ENCODE results near the gene TOMM34. TPM values are rescaled to one million over a fixed set of nuclear protein-coding genes. Genes with fewer than 3 reads are reported as not detected.

TOMM34 gene
- total RNA-seq, 6 donors from 2014 or later: 6.2 to 26.1 (median 13.5) TPM

- WGBS, 2 donors: 76 to 84% methylated on average over 5 of the region's 5 CpGs
- H3K27me3 ChIP-seq: no peaks in the 10 kb centered on the region
- H3K27ac ChIP-seq: no peak overlapping the region
- H3K36me3 ChIP-seq: peaks cover 19 to 52% (median 34%) of the 10 kb centered on the region in 4 donors
- DNase-seq: no peak
- peak in 1 of 2 donors; percentile 56 for ATAC-seq (ENCODE audit: low FRiP score in 2 of 2)
- H3K4me3 ChIP-seq: no peak overlapping the region
- TF ChIP-seq CTCF (IDR thresholded peaks at IDR 0.05) (no peak), POLR2A (IDR thresholded peaks at IDR 0.05) (no peak)
- peaks cover 40 to 54% (median 48%) of the 10 kb centered on the region in 4 donors for H3K4me1 ChIP-seq
- no peaks in the 10 kb centered on the region for H3K9me3 ChIP-seq
These were observed 59.9 kb downstream of the TOMM34 start for GRCh38 chr20:44900231-44900854.

GRCh38 chr20:44897133-44897532 lies 63.1 kb downstream of the TOMM34 start:
- DNase-seq: no peak
- 57 to 86% methylated on average over 1 of the region's 1 CpG for WGBS, 2 donors
- H3K4me3 ChIP-seq: no peak overlapping the region
- no peaks in the 10 kb centered on the region for H3K27me3 ChIP-seq
- peaks cover 49 to 71% (median 63%) of the 10 kb centered on the region in 4 donors for H3K4me1 ChIP-seq
- peak overlapping the region in 2 of 4 donors; percentile 34 to 54 for H3K27ac ChIP-seq
- ATAC-seq (ENCODE audit: low FRiP score in 2 of 2): no peak
- no peaks in the 10 kb centered on the region for H3K9me3 ChIP-seq
- peaks cover 6 to 32% (median 8%) of the 10 kb centered on the region in 4 donors for H3K36me3 ChIP-seq
- TF ChIP-seq EP300 (IDR thresholded peaks at IDR 0.05): no peak
- no peak for TF ChIP-seq POLR2AphosphoS5 (IDR thresholded peaks at IDR 0.05)
- TF ChIP-seq POLR2A (IDR thresholded peaks at IDR 0.05): no peak
- no peak for TF ChIP-seq CTCF (IDR thresholded peaks at IDR 0.05)

DNA sequence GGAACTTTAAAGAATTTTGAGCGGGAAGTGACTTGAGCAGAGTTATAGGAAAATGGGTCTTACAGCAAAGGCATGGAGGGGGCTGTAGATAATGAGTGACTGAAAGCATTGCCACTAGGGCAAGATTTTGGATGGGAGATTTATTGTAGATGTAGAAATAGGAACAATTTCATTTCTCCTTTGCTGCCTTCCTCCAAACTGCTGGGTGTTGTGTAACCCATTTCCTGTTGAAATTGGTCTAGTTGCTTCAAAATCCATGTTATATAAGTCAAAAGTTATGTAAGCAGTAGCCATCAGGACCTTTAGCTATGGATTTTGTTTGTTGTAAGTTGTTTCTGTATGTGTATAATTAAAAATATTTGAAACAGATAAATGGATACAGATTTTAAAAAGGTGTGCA lies 63.6 kb downstream of the TOMM34 start:
- H3K9me3 ChIP-seq: no peaks in the 10 kb centered on the region
- TF ChIP-seq CTCF (IDR thresholded peaks at IDR 0.05) (no peak), POLR2AphosphoS5 (IDR thresholded peaks at IDR 0.05) (no peak), POLR2A (IDR thresholded peaks at IDR 0.05) (no peak), EP300 (IDR thresholded peaks at IDR 0.05) (no peak)
- ATAC-seq (ENCODE audit: low FRiP score in 2 of 2): peak in 1 of 2 donors; percentile 61
- no peak overlapping the region for H3K4me3 ChIP-seq
- H3K27me3 ChIP-seq: no peaks in the 10 kb centered on the region
- WGBS, 2 donors: 50 to 67% methylated on average over 1 of the region's 1 CpG
- peaks cover 49 to 71% (median 63%) of the 10 kb centered on the region in 4 donors for H3K4me1 ChIP-seq
- H3K27ac ChIP-seq: peak overlapping the region in 3 of 4 donors; percentile 12 to 54 (median 34)
- no peak for DNase-seq
- peaks cover 1 to 27% (median 3%) of the 10 kb centered on the region in 4 donors for H3K36me3 ChIP-seq

GRCh38 chr20:44894959-44895358 lies 65.2 kb downstream of the TOMM34 start:
- ATAC-seq (ENCODE audit: low FRiP score in 2 of 2): no peak
- peaks cover 54 to 77% (median 65%) of the 10 kb centered on the region in 4 donors for H3K4me1 ChIP-seq
- 55 to 59% methylated on average over 2 of the region's 2 CpGs for WGBS, 2 donors

More at GRCh38 chr20:44894959-44895358, 65.2 kb downstream of the TOMM34 start:
- no peak overlapping the region for H3K27ac ChIP-seq
- no peak overlapping the region for H3K4me3 ChIP-seq
- no peaks in the 10 kb centered on the region for H3K27me3 ChIP-seq
- no peak for DNase-seq
- no peaks in the 10 kb centered on the region for H3K9me3 ChIP-seq
- peaks cover 0 to 12% (median 0%) of the 10 kb centered on the region in 4 donors for H3K36me3 ChIP-seq
- TF ChIP-seq POLR2A (IDR thresholded peaks at IDR 0.05): no peak
- no peak for TF ChIP-seq CTCF (IDR thresholded peaks at IDR 0.05)
- TF ChIP-seq POLR2AphosphoS5 (IDR thresholded peaks at IDR 0.05): no peak
- no peak for TF ChIP-seq EP300 (IDR thresholded peaks at IDR 0.05)

Small RNAs within 50 kb of the gene (small RNA-seq; reads per million reads assigned to genes)
- 0 reads per million in 4 donors for gene RF00019

Other genes with a start within 250 kb of the TOMM34 start
- 100 to 1,000 TPM in 3 of 6 donors, 10 to 100 TPM in 3; 44.9 to 168 (median 122) TPM for gene CCN5, start 245.0 kb downstream of the TOMM34 start, total RNA-seq
- gene KCNK15, start 214.5 kb downstream of the TOMM34 start, total RNA-seq: 1 to 10 TPM; 1.0 to 2.7 (median 1.7) TPM
- gene RIMS4, start 149.9 kb downstream of the TOMM34 start, total RNA-seq: 1 to 10 TPM; 1.0 to 2.2 (median 2.1) TPM
- gene YWHAB, start 74.7 kb downstream of the TOMM34 start, total RNA-seq: 100 to 1,000 TPM in 4 of 6 donors, 10 to 100 TPM in 2; 61.0 to 201 (median 123) TPM
- 100 to 1,000 TPM in 1 of 6 donors, 10 to 100 TPM in 5; 15.7 to 130 (median 43.7) TPM for gene PABPC1L, start 50.3 kb downstream of the TOMM34 start, total RNA-seq
- 10 to 100 TPM; 31.0 to 76.1 (median 44.1) TPM for gene STK4, start 6.1 kb upstream of the TOMM34 start, total RNA-seq
- gene KCNS1, start 140.7 kb upstream of the TOMM34 start, total RNA-seq: 1 to 10 TPM in 5 of 6 donors, under 1 TPM in 1; 0.69 to 4.7 (median 2.6) TPM
- gene WFDC5, start 154.8 kb upstream of the TOMM34 start, total RNA-seq: 1 to 10 TPM in 1 of 6 donors, under 1 TPM in 1, not detected in 4; 0.57 to 2.0 TPM
- gene WFDC12, start 164.1 kb upstream of the TOMM34 start, total RNA-seq: 1 to 10 TPM in 4 of 6 donors, under 1 TPM in 1, not detected in 1; 0.67 to 7.1 (median 5.0) TPM
- gene PI3, start 214.5 kb upstream of the TOMM34 start, total RNA-seq: 10 to 100 TPM in 1 of 6 donors, 1 to 10 TPM in 4, not detected in 1; 3.2 to 16.7 (median 5.2) TPM
- not detected for gene SEMG1, start 246.6 kb upstream of the TOMM34 start, total RNA-seq

Data from upper lobe of left lung (tissue), 6 donors.